H9 (cell line): ENCODE measurements around the gene GHRL. TPM values are rescaled to one million over a fixed set of nuclear protein-coding genes. Genes with fewer than 3 reads are reported as not detected.

ENCODE experiments used
- DNase-seq: peaks from one replicate; pipeline ENCODE4 v3.0.0-alpha.2; 2017
- H2AFZ ChIP-seq: one replicate; pipeline ENCODE4 v1.6.1; 2013; ENCODE audit warnings: mild to moderate bottlenecking, low read length, control low read depth, moderate library complexity
- H2AK5ac ChIP-seq: 2 replicates; pipeline ENCODE4 v1.6.1; 2013; ENCODE audit warnings: low read length, control low read depth, mixed read lengths; ENCODE audit not compliant: insufficient read length
- H2BK120ac ChIP-seq: one replicate; pipeline ENCODE4 v1.6.1; 2013; ENCODE audit warnings: low read depth, mild to moderate bottlenecking, low read length, control low read depth, inconsistent platforms; ENCODE audit not compliant: poor library complexity, severe bottlenecking
- H2BK12ac ChIP-seq: 2 replicates; pipeline ENCODE4 v1.6.1; 2013; ENCODE audit warnings: low read length, control low read depth, mixed read lengths, low read depth; ENCODE audit not compliant: insufficient read length
- H2BK15ac ChIP-seq: 2 replicates; pipeline ENCODE4 v1.6.1; 2013; ENCODE audit warnings: low read depth, low read length, control low read depth
- H2BK20ac ChIP-seq: one replicate; pipeline ENCODE4 v1.6.1; 2013; ENCODE audit warnings: low read depth, mild to moderate bottlenecking, low read length, control low read depth, inconsistent platforms; ENCODE audit not compliant: poor library complexity, severe bottlenecking
- H2BK5ac ChIP-seq: 2 replicates; pipeline ENCODE4 v1.6.1; 2013; ENCODE audit warnings: low read length, control low read depth, mixed read lengths; ENCODE audit not compliant: insufficient read length
- H3K14ac ChIP-seq: 2 replicates; pipeline ENCODE4 v1.6.1; 2013; ENCODE audit warnings: low read length, control low read depth; ENCODE audit not compliant: insufficient read depth
- H3K18ac ChIP-seq: 2 replicates; pipeline ENCODE4 v1.6.1; 2013; ENCODE audit warnings: low read depth, mild to moderate bottlenecking, mixed read lengths, low read length, control low read depth; ENCODE audit not compliant: insufficient read length
- H3K23ac ChIP-seq: 2 replicates; pipeline ENCODE4 v1.6.1; 2013; ENCODE audit warnings: low read length, control low read depth, mixed read lengths, low read depth; ENCODE audit not compliant: insufficient read length
- H3K23me2 ChIP-seq: 2 replicates; pipeline ENCODE4 v1.6.1; 2013; ENCODE audit warnings: low read depth, mild to moderate bottlenecking, mixed read lengths, low read length, control low read depth; ENCODE audit not compliant: insufficient read length, poor library complexity, severe bottlenecking
- H3K27ac ChIP-seq: 2 replicates; pipeline ENCODE4 v1.5.1; 2013; ENCODE audit warnings: low read length, control low read depth, mixed read lengths, low read depth; ENCODE audit not compliant: insufficient read length
- H3K27me3 ChIP-seq: 2 replicates; pipeline ENCODE4 v1.6.1; 2013; ENCODE audit warnings: low read length, control low read depth, inconsistent platforms; ENCODE audit not compliant: insufficient read depth
- H3K4ac ChIP-seq: 2 replicates; pipeline ENCODE4 v1.6.1; 2013; ENCODE audit warnings: low read depth, mild to moderate bottlenecking, control low read depth, inconsistent platforms, low read length, moderate library complexity
- H3K4me1 ChIP-seq: 2 replicates; pipeline ENCODE4 v1.6.1; 2013; ENCODE audit warnings: low read length, control low read depth, inconsistent platforms; ENCODE audit not compliant: insufficient read depth
- H3K4me2 ChIP-seq: 2 replicates; pipeline ENCODE4 v1.6.1; 2013; ENCODE audit warnings: low read length, control low read depth, mixed read lengths; ENCODE audit not compliant: insufficient read length, insufficient read depth
- H3K56ac ChIP-seq: 2 replicates; pipeline ENCODE4 v1.6.1; 2013; ENCODE audit warnings: low read depth, mild to moderate bottlenecking, mixed read lengths, low read length, control low read depth; ENCODE audit not compliant: insufficient read length
- H3K79me1 ChIP-seq: 2 replicates; pipeline ENCODE4 v1.6.1; 2013; ENCODE audit warnings: low read depth, mild to moderate bottlenecking, moderate library complexity, low read length, control low read depth, inconsistent platforms; ENCODE audit not compliant: insufficient read depth, poor library complexity, severe bottlenecking
- H3K79me2 ChIP-seq: 2 replicates; pipeline ENCODE4 v1.6.1; 2013; ENCODE audit warnings: low read length, control low read depth, inconsistent platforms; ENCODE audit not compliant: insufficient read depth
- H3K9ac ChIP-seq: 2 replicates; pipeline ENCODE4 v1.6.1; 2013; ENCODE audit warnings: low read length, control low read depth, mixed read lengths; ENCODE audit not compliant: insufficient read length; ENCODE audit errors: extremely low read depth
- H3K9me3 ChIP-seq: one replicate; pipeline ENCODE4 v1.6.1; 2013; ENCODE audit warnings: low read depth, low read length, inconsistent platforms; ENCODE audit not compliant: control insufficient read depth
- H3T11ph ChIP-seq: one replicate; pipeline ENCODE4 v1.6.1; 2013; ENCODE audit warnings: mild to moderate bottlenecking, low read length, control low read depth, inconsistent platforms
- H4K20me1 ChIP-seq: one replicate; pipeline ENCODE4 v1.6.1; 2013; ENCODE audit not compliant: control insufficient read depth, insufficient read length, insufficient read depth
- H4K5ac ChIP-seq: 2 replicates; pipeline ENCODE4 v1.6.1; 2013; ENCODE audit warnings: low read depth, mild to moderate bottlenecking, mixed read lengths, low read length, control low read depth; ENCODE audit not compliant: insufficient read length
- H4K8ac ChIP-seq: replicated peaks from 2 replicates; pipeline ENCODE4 v1.6.1; 2013; ENCODE audit warnings: low read length, control low read depth, mixed read lengths, low read depth; ENCODE audit not compliant: insufficient read length
- H4K91ac ChIP-seq: 2 replicates; pipeline ENCODE4 v1.6.1; 2013; ENCODE audit warnings: low read depth, mild to moderate bottlenecking, moderate library complexity, mixed read lengths, low read length, control low read depth; ENCODE audit not compliant: insufficient read length
- H3K27ac Mint-ChIP-seq, 3 experiments: 2 replicates in 2 of 3; 3 replicates in 1 of 3; pipeline ENCODE4 v1.8.0; 2020 to 2021; ENCODE audit warnings: mixed read lengths in 3 of 3, mild to moderate bottlenecking in 1 of 3, moderate library complexity in 1 of 3
- H3K27me3 Mint-ChIP-seq: 2 replicates; pipeline ENCODE4 v1.8.0; 2021; ENCODE audit warnings: low read depth, mild to moderate bottlenecking, moderate library complexity, mixed read lengths
- H3K36me3 Mint-ChIP-seq, 3 experiments: 2 replicates in 2 of 3; 3 replicates in 1 of 3; pipeline ENCODE4 v1.8.0; 2020 to 2021; ENCODE audit warnings: low read depth in 3 of 3, mixed read lengths in 3 of 3; ENCODE audit not compliant: insufficient read depth in 1 of 3
- H3K4me1 Mint-ChIP-seq, 2 experiments: 2 replicates each; pipeline ENCODE4 v1.8.0; 2020; ENCODE audit warnings: mixed read lengths in 2 of 2
- H3K4me3 Mint-ChIP-seq, 2 experiments: 2 replicates in 1 of 2; 3 replicates in 1 of 2; pipeline ENCODE4 v1.8.0; 2020 to 2021; ENCODE audit warnings: mild to moderate bottlenecking in 2 of 2, mixed read lengths in 2 of 2, moderate library complexity in 1 of 2
- H3K9me3 Mint-ChIP-seq, 2 experiments: 2 replicates in 1 of 2; 3 replicates in 1 of 2; pipeline ENCODE4 v1.8.0; 2020; ENCODE audit warnings: mild to moderate bottlenecking in 2 of 2, mixed read lengths in 2 of 2, moderate library complexity in 1 of 2
- WGBS: extraction: QIAGEN DNeasy Blood & Tissue Kit; methylation state at CpG from one replicate; pipeline ENCODE4 v1.1.7; 2013; ENCODE audit warnings: missing lambda C conversion rate, low lambda C conversion rate, mixed read lengths; ENCODE audit not compliant: insufficient read length; ENCODE audit errors: extremely low coverage; 5-methylcytosine and 5-hydroxymethylcytosine counted together
- total RNA-seq: library from RNA; stranded (reverse); gene quantifications from 2 replicates; pipeline ENCODE4 v1.2.1, GENCODE V29; 2021
- TF ChIP-seq, protein P1 (sequence below): fragments of 200-600 bp; sonication (generic); conservative IDR thresholded peaks from 3 replicates; pipeline ENCODE4 v1.8.0; 2021; ENCODE audit warnings: antibody characterized with exemption, mild to moderate bottlenecking

Gene GHRL
- total RNA-seq, 1 experiment from 2014 or later, result 1.3 TPM

DNA sequence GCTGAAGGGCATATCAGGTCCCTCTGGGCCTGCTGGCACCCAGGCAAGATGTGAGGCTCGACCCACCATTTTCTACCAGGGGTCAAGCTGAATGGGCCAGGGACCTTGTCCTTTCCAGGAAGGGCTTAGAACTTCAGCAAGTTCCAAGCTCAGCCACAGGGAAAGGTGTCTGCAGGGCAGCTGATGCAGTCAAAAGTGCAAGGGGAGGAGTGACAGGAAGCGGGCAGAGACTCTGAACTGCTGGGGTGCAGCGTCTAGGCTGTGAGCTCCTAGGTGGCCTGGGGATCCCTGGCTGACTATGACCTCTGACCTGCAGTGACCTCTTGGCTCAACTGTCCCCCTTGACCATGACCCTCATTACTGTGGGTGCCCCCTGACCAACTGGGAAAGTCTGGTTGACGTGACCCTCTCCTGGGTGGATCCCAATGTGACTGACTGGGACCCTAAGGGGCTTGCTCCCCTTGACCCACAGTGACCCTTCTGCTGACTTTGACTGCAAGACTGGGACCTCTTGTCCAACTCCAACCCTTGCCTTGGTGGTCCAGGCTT is 42.5 kb upstream of the GHRL start:
- Histone ChIP-seq H2BK5ac (no peak overlapping the region), H3K9me3 (no peaks in the 10 kb centered on the region), H2BK15ac (no peak overlapping the region), H2BK20ac (no peak overlapping the region), H3K27ac (no peak overlapping the region), H4K20me1 (no peaks in the 10 kb centered on the region), H3K56ac (no peak overlapping the region), H3K79me2 (no peaks in the 10 kb centered on the region), H4K8ac (no peak overlapping the region), H2AK5ac (no peak overlapping the region), H3K18ac (no peak overlapping the region), H2BK120ac (no peak overlapping the region), H3K14ac (no peak overlapping the region), H3K27me3 (no peaks in the 10 kb centered on the region), H4K5ac (no peak overlapping the region), H3K9ac (no peak overlapping the region), H3K79me1 (no peaks in the 10 kb centered on the region), H3K4ac (no peak overlapping the region), H3T11ph (no peak overlapping the region), H2AFZ (no peak overlapping the region), H4K91ac (no peak overlapping the region), H3K23me2 (no peaks in the 10 kb centered on the region), H2BK12ac (no peak overlapping the region), H3K4me2 (no peak overlapping the region), H3K4me1 (peaks cover 2% of the 10 kb centered on the region; the same call in 1 of the 2 replicates), H3K23ac (no peak overlapping the region)
- no peak for DNase-seq
- Mint-ChIP-seq H3K27me3 (peaks cover 19% of the 10 kb centered on the region), H3K27ac (peak overlapping the region in 1 of 3 experiments; percentile 82; a peak in 1 of 7 replicates), H3K9me3 (no peaks in the 10 kb centered on the region), H3K4me1 (peaks cover 14 to 23% of the 10 kb centered on the region in 2 experiments), H3K4me3 (no peak overlapping the region), H3K36me3 (no peaks in the 10 kb centered on the region)
- no CpG with 5 or more reads among the region's 4 CpGs for WGBS
- TF ChIP-seq, protein P1, sequence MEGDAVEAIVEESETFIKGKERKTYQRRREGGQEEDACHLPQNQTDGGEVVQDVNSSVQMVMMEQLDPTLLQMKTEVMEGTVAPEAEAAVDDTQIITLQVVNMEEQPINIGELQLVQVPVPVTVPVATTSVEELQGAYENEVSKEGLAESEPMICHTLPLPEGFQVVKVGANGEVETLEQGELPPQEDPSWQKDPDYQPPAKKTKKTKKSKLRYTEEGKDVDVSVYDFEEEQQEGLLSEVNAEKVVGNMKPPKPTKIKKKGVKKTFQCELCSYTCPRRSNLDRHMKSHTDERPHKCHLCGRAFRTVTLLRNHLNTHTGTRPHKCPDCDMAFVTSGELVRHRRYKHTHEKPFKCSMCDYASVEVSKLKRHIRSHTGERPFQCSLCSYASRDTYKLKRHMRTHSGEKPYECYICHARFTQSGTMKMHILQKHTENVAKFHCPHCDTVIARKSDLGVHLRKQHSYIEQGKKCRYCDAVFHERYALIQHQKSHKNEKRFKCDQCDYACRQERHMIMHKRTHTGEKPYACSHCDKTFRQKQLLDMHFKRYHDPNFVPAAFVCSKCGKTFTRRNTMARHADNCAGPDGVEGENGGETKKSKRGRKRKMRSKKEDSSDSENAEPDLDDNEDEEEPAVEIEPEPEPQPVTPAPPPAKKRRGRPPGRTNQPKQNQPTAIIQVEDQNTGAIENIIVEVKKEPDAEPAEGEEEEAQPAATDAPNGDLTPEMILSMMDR, result no peak
